IPS-18a (cell line): Measurements from ENCODE around the gene PTPRH.
"Not testable (repeated sequence)": the region's sequence is repeated elsewhere in the genome, so short reads cannot be mapped to it uniquely, and the experiment has no call there.

ENCODE experiments used
- H3K27ac ChIP-seq: one replicate; pipeline ENCODE4 v1.5.1; 2013; ENCODE audit warnings: low read length
- H3K27me3 ChIP-seq: one replicate; pipeline ENCODE4 v1.6.1; 2013; ENCODE audit warnings: mild to moderate bottlenecking, low read length; ENCODE audit not compliant: control insufficient read depth, insufficient read depth
- H3K36me3 ChIP-seq: one replicate; pipeline ENCODE4 v1.6.1; 2013; ENCODE audit warnings: low read depth, low read length; ENCODE audit not compliant: control insufficient read depth
- H3K4me1 ChIP-seq: one replicate; pipeline ENCODE4 v1.6.1; 2013; ENCODE audit warnings: low read depth, low read length; ENCODE audit not compliant: control insufficient read depth
- H3K4me3 ChIP-seq: one replicate; pipeline ENCODE4 v1.5.1; 2013; ENCODE audit warnings: low read length
- H3K9ac ChIP-seq: one replicate; pipeline ENCODE4 v1.6.1; 2013; ENCODE audit warnings: mild to moderate bottlenecking, low read length, moderate library complexity
- H3K9me3 ChIP-seq: one replicate; pipeline ENCODE4 v1.6.1; 2013; ENCODE audit warnings: low read depth, low read length; ENCODE audit not compliant: control insufficient read depth

PTPRH gene

GRCh38 chr19:55173714-55174409 lies 35.4 kb downstream of the PTPRH start:
- H3K9me3 ChIP-seq = no peaks in the 10 kb centered on the region
- H3K4me1 ChIP-seq = peaks cover 12% of the 10 kb centered on the region
- H3K4me3 ChIP-seq = peak overlapping the region; percentile 72
- H3K9ac ChIP-seq = no peak overlapping the region
- no peak overlapping the region for H3K27ac ChIP-seq
- no peaks in the 10 kb centered on the region for H3K36me3 ChIP-seq
- peaks cover 83% of the 10 kb centered on the region for H3K27me3 ChIP-seq

DNA sequence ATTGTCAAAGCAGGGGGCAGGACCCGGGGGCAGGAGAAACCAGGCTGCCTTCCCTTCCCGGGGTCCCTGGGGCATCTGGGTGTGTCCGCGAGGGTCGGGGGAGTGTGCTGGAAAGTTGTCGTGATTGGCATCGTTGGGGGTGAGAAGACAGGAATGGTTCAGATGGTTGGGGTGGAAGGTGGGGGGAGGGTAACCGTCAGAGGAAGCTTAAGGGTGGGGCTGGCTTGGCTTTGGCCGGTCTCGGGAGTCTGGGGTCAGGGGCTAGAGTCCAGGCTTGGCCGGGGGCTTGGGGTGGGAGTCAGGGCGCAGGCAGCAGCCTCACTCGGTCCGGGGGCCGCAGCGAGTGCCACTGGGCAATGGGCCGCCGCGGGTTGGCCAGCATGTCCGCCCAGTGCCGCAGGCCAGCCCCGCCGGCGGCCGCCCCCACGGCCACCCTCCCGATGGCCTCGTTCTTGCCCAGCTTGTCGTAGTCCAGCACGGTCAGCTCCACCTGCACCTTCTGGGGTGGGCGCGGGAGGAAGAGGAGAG lies 36.1 kb downstream of the PTPRH start:
- Histone ChIP-seq H3K4me1 (peaks cover 12% of the 10 kb centered on the region), H3K9me3 (no peaks in the 10 kb centered on the region), H3K4me3 (peak overlapping the region; percentile 72), H3K36me3 (no peaks in the 10 kb centered on the region), H3K27me3 (peaks cover 84% of the 10 kb centered on the region), H3K9ac (no peak overlapping the region), H3K27ac (no peak overlapping the region)

GRCh38 chr19:55172741-55173140 lies 36.6 kb downstream of the PTPRH start:
- Histone ChIP-seq H3K9me3 (no peaks in the 10 kb centered on the region), H3K4me3 (peak overlapping the region; percentile 72), H3K9ac (no peak overlapping the region), H3K27me3 (peaks cover 86% of the 10 kb centered on the region), H3K27ac (no peak overlapping the region), H3K36me3 (no peaks in the 10 kb centered on the region), H3K4me1 (peaks cover 12% of the 10 kb centered on the region)

GRCh38 chr19:55172318-55172717 lies 37.0 kb downstream of the PTPRH start:
- not testable (repeated sequence) for H3K36me3 ChIP-seq, H3K9me3 ChIP-seq, H3K9ac ChIP-seq, H3K27ac ChIP-seq
- H3K4me3 ChIP-seq = peak overlapping the region; percentile 72
- peaks cover 12% of the 10 kb centered on the region for H3K4me1 ChIP-seq
- H3K27me3 ChIP-seq = peaks cover 86% of the 10 kb centered on the region

- H3K27ac ChIP-seq = no peak overlapping the region
- no peaks in the 10 kb centered on the region for H3K36me3 ChIP-seq
- H3K27me3 ChIP-seq = peaks cover 84% of the 10 kb centered on the region
These were observed 37.9 kb downstream of the PTPRH start for GRCh38 chr19:55171440-55171839.

DNA sequence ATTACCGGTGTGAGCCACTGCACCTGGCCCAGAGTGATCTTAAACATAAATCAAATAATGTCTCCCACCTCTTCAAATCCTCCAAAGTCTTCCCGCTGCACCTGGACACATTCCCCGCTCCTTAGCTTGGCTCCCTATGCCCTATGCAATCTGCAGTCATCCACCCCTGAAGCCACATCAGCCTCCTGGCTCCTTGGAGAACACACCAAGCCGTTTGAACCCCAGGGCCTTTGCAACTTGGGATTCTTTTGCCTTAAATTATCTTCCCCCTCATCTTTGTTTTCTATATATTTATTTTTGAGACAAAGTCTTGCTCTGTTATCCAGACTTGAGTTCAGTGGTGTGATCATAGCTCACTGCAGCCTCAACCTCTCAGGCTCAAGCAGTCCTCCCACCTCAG lies 40.2 kb downstream of the PTPRH start:
- Histone ChIP-seq H3K4me1 (peaks cover 12% of the 10 kb centered on the region), H3K36me3 (no peaks in the 10 kb centered on the region), H3K27me3 (peaks cover 61% of the 10 kb centered on the region), H3K4me3 (no peak overlapping the region), H3K27ac (no peak overlapping the region), H3K9ac (no peak overlapping the region), H3K9me3 (no peaks in the 10 kb centered on the region)

More at GRCh38 chr19:55171440-55171839, 37.9 kb downstream of the PTPRH start:
- peaks cover 16% of the 10 kb centered on the region for H3K4me1 ChIP-seq
- H3K9ac ChIP-seq = no peak overlapping the region
- H3K9me3 ChIP-seq = no peaks in the 10 kb centered on the region
- H3K4me3 ChIP-seq = no peak overlapping the region

GRCh38 chr19:55166530-55167268 lies 42.6 kb downstream of the PTPRH start, which contains the start of gene DNAAF3:
TSS of gene DNAAF3 (minus strand) at chr19:55166613. CDS start at chr19:55166413, 200 bp downstream.
- Histone ChIP-seq H3K9me3 (no peaks in the 10 kb centered on the region), H3K4me1 (peaks cover 4% of the 10 kb centered on the region), H3K27ac (peak within 1 kb of the TSS; percentile 89), H3K9ac (peak within 1 kb of the TSS; percentile 61), H3K36me3 (no peaks in the 10 kb centered on the region), H3K27me3 (peaks cover 47% of the 10 kb centered on the region), H3K4me3 (peak within 1 kb of the TSS; percentile 71)

DNA sequence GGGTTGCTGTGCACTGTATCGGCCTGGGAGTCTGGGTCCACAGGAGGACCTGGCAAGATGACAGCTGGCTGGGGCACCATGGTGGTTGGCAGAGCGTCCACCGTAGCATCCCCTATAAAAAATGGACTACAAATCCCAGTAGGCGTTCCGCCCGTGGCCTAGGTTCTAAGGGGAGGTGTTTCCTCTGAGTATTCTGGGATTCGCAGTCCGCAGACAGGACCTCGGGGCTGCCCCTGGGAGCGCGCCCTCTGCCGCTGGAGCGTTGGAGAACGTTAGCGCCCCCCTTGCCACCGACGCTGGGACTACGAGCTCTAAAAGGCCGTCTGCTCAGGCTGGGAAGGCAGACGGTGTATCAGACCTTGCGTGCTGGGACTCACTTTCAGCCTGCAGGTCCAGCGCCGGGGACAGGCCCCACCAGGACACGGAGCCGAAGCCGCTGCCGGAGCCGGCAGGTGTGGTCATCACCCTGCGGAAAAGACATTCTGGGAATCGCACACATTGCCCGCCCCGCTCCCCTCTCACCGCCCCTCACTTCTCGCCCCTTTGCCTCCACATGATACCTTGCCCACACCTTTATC lies 43.3 kb downstream of the PTPRH start:
- H3K27ac ChIP-seq = no peak overlapping the region
- H3K9me3 ChIP-seq = no peaks in the 10 kb centered on the region
- H3K9ac ChIP-seq = peak overlapping the region; percentile 29
- no peaks in the 10 kb centered on the region for H3K36me3 ChIP-seq
- peak overlapping the region; percentile 71 for H3K4me3 ChIP-seq
- peaks cover 47% of the 10 kb centered on the region for H3K27me3 ChIP-seq
- H3K4me1 ChIP-seq = peaks cover 4% of the 10 kb centered on the region

DNA sequence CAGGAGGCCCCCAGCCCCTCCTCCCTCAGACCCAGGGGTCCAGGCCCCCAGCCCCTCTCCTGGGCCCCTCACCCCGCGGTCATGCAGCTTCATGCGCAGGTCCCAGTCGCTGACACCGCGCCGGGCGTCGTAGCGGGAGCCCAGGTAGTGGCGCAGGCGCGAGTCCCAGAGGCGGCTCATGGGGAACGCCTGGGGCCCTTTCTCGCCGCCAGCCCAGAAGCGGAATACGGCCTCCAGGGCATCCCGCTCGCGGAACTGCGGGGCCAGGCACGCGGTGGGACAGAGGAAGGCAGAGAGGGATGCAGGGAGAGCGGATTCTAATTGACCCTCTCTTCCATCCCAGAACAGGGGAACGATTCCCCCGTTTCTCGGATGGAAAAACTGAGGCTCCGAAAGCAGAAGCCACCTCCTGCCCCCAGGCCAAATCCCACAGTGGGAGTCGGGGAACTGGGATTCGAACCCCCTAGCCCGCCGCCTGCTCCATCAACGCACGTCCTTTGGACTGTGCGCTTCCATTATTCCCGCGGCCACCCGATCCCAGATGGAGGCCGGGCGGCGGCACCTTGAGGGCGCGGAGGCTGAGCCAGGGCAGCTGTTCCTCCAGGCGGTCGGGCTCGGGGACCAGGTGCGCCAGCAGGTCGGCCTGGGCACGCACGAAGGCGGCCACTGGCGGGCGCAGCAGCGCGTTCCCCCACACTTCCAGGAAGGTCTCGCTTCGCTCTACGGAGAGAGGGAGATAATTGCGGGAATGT lies 47.6 kb downstream of the PTPRH start:
- peaks cover 19% of the 10 kb centered on the region for H3K27me3 ChIP-seq
- no peak overlapping the region for H3K9ac ChIP-seq
- no peak overlapping the region for H3K27ac ChIP-seq
- H3K4me1 ChIP-seq = peaks cover 14% of the 10 kb centered on the region
- H3K36me3 ChIP-seq = no peaks in the 10 kb centered on the region
- H3K4me3 ChIP-seq = no peak overlapping the region
- H3K9me3 ChIP-seq = no peaks in the 10 kb centered on the region

DNA sequence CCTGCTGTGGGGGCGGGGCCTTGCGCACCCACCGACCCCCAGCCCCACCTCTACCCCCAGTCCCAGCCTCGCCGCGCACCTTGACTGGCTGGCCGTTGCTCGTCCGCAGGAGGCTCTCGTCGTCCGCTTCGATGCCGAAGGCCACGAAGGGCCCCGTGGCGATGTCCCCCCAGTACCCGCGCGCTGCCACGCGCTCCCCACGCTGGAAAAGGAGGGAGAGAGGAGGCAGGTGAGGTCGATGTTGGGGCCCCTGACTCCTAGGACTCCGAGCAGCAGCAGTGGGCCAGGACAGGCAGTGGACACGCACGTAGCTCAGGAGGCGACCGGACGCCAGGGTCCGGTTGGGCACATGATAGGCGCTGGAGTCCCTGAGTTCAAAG lies 48.3 kb downstream of the PTPRH start:
- peaks cover 14% of the 10 kb centered on the region for H3K4me1 ChIP-seq
- H3K27ac ChIP-seq = no peak overlapping the region
- no peak overlapping the region for H3K9ac ChIP-seq
- no peaks in the 10 kb centered on the region for H3K36me3 ChIP-seq
- H3K4me3 ChIP-seq = peak overlapping the region; percentile 48
- peaks cover 19% of the 10 kb centered on the region for H3K27me3 ChIP-seq
- H3K9me3 ChIP-seq = no peaks in the 10 kb centered on the region
